Skeletal muscle satellite cell (primary cell): ENCODE measurements around the gene ENOX1.
A peak's percentile ranks its signal among the peaks of the same experiment; 100 is the strongest.

Experiments used
- H3K27me3 ChIP-seq: 2 replicates; pipeline ENCODE4 v1.7.0; 2013; ENCODE audit warnings: low read length; ENCODE audit not compliant: control insufficient read depth, insufficient read depth
- H3K36me3 ChIP-seq: 2 replicates; pipeline ENCODE4 v1.7.0; 2013; ENCODE audit warnings: mild to moderate bottlenecking, control low read depth, low read length; ENCODE audit not compliant: insufficient read depth
- H3K4me1 ChIP-seq: 2 replicates; pipeline ENCODE4 v1.7.0; 2013; ENCODE audit warnings: low read length; ENCODE audit not compliant: control insufficient read depth, insufficient read depth
- H3K4me2 ChIP-seq: 2 replicates; pipeline ENCODE4 v1.7.0; 2013; ENCODE audit warnings: mild to moderate bottlenecking, low read length
- H3K4me3 ChIP-seq: 2 replicates; pipeline ENCODE4 v1.7.0; 2013; ENCODE audit warnings: low read length
- H3K9ac ChIP-seq: 2 replicates; pipeline ENCODE4 v1.7.0; 2013; ENCODE audit warnings: mild to moderate bottlenecking, low read depth, low read length, moderate library complexity
- H3K9me3 ChIP-seq: replicated peaks from 2 replicates; pipeline ENCODE4 v1.7.0; 2013; ENCODE audit warnings: mild to moderate bottlenecking, control low read depth, low read length

The ENOX1 gene

DNA sequence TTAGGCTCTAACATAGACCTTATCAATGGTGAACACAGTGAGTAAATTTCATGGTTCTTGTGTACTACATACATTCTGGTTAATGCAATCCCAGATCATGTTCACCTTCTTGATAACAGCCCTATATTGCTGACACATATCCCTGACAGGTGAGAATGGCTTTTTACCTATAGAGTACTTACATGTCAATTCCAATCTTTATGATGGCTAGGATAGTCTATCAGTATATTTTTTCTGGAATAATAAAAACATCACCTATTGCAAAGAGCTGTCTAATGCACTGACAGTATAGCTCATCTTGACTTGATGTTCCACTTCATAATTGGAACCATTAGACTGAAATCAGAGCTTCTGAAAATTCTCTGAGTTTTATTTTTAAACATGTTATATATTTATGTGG, 199.4 kb downstream of the ENOX1 start:
- Histone ChIP-seq H3K4me3 (no peak overlapping the region), H3K9me3 (no peaks in the 10 kb centered on the region), H3K36me3 (no peaks in the 10 kb centered on the region), H3K9ac (no peak overlapping the region), H3K4me1 (no peaks in the 10 kb centered on the region), H3K27me3 (no peaks in the 10 kb centered on the region), H3K4me2 (no peak overlapping the region)

DNA sequence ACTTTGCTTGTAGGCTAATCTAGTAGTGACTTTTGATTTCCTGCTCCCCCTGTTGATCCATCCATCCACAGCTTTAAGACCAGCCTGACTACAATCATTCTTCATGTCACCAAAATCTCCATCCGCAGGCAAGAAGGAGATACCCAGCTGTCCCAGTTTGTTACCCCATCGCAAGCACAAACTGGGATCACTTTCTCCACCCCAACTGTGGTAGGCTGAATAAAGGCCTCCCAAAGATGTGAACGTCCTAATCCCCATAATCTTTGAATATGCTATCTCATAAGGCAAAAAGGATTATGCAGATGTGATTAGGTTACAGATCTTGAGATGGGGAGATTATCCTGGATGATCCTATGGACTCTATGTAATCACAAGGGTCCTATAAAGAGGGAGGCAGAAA, 202.0 kb downstream of the ENOX1 start:
- H3K36me3 ChIP-seq: no peaks in the 10 kb centered on the region
- no peak overlapping the region for H3K4me3 ChIP-seq
- H3K9me3 ChIP-seq: no peaks in the 10 kb centered on the region
- H3K4me2 ChIP-seq: no peak overlapping the region
- H3K4me1 ChIP-seq: no peaks in the 10 kb centered on the region
- no peak overlapping the region for H3K9ac ChIP-seq
- no peaks in the 10 kb centered on the region for H3K27me3 ChIP-seq

DNA sequence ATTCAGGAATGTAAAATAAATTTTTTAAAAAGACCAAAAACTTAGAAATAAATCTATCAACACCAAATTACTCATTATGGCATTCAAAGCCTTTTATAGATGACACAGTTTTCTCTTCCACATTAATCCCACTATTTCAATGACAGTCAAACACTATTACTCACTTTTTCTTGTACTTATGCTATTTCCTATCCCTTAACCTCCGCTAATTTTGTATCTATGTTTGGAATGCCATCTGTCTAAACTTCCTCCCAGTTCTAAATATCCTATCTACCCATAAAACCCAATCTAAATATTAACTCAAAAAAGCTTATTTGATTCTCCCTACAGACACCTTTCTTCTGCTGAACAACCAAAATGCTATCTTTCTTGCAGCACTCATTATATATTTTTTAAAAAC, 203.5 kb downstream of the ENOX1 start:
- no peaks in the 10 kb centered on the region for H3K4me1 ChIP-seq
- no peak overlapping the region for H3K4me2 ChIP-seq
- H3K36me3 ChIP-seq: no peaks in the 10 kb centered on the region
- H3K27me3 ChIP-seq: no peaks in the 10 kb centered on the region
- H3K4me3 ChIP-seq: no peak overlapping the region
- no peak overlapping the region for H3K9ac ChIP-seq
- no peaks in the 10 kb centered on the region for H3K9me3 ChIP-seq

DNA sequence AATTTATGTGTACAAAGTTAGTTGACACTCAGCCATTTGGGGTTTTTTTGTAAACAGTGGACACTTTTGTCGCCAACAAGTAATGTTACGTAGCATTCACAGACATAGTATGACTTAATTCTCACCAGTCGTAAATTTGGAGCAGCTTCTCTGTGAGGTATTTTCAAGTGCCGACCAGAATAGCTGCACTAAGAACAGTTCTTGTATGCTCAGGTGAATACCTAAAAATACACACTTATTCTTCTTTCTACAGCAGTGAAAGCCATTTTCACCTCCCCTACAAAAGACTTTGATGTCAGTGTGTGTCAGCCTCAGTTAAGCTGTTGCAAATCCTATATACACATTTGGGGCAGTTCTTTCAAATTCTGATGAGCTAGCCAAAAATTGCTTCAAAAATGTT, 206.5 kb downstream of the ENOX1 start:
- no peak overlapping the region for H3K4me2 ChIP-seq
- H3K9ac ChIP-seq: no peak overlapping the region

DNA sequence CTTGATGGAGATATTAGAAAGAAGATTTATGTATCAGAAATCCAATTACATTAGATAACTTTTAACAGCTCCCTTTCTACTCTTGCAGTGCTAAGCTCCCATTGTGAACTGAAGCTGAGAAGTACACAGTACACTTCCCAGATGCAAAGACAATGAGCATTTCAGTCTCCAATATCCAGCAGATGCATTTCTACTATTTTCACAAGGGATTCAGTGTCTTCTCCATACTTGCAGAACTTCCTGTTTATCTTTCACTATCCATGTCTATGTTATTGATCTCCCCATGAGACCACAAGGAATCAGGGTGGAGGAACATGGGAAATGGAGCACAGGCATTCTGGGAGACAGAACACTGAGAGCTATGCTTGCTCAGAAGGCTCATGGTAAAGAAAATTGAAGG, 207.5 kb downstream of the ENOX1 start:
- Histone ChIP-seq H3K9ac (no peak overlapping the region), H3K36me3 (no peaks in the 10 kb centered on the region), H3K27me3 (no peaks in the 10 kb centered on the region), H3K4me1 (peaks cover 5% of the 10 kb centered on the region), H3K4me3 (no peak overlapping the region), H3K9me3 (no peaks in the 10 kb centered on the region), H3K4me2 (no peak overlapping the region)

More for the DNA sequence above, 206.5 kb downstream of the ENOX1 start:
- Histone ChIP-seq H3K4me1 (no peaks in the 10 kb centered on the region), H3K27me3 (no peaks in the 10 kb centered on the region), H3K36me3 (no peaks in the 10 kb centered on the region), H3K4me3 (no peak overlapping the region), H3K9me3 (no peaks in the 10 kb centered on the region)

DNA sequence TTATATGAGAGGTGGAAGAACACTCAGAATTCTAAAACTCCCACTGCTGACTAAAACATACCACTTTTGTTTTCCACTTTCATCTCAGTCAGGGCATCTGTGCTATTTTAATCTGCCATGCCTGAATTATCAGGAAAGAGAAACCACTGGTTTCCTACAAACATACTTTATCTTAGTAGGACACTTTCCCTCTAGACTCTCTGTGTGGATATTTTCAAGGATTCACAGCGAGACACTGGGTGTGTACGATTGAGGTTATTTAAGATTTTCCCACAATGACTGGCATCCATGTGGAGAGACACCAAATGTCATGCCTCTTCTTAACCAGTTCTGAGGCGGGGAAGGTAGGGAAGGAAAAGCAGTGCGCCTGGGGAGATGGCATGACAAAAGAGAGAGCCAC, 212.2 kb downstream of the ENOX1 start:
- no peak overlapping the region for H3K9ac ChIP-seq
- no peaks in the 10 kb centered on the region for H3K36me3 ChIP-seq
- no peak overlapping the region for H3K4me3 ChIP-seq
- H3K27me3 ChIP-seq: no peaks in the 10 kb centered on the region
- H3K4me1 ChIP-seq: peaks cover 29% of the 10 kb centered on the region
- H3K4me2 ChIP-seq: no peak overlapping the region
- no peaks in the 10 kb centered on the region for H3K9me3 ChIP-seq

DNA sequence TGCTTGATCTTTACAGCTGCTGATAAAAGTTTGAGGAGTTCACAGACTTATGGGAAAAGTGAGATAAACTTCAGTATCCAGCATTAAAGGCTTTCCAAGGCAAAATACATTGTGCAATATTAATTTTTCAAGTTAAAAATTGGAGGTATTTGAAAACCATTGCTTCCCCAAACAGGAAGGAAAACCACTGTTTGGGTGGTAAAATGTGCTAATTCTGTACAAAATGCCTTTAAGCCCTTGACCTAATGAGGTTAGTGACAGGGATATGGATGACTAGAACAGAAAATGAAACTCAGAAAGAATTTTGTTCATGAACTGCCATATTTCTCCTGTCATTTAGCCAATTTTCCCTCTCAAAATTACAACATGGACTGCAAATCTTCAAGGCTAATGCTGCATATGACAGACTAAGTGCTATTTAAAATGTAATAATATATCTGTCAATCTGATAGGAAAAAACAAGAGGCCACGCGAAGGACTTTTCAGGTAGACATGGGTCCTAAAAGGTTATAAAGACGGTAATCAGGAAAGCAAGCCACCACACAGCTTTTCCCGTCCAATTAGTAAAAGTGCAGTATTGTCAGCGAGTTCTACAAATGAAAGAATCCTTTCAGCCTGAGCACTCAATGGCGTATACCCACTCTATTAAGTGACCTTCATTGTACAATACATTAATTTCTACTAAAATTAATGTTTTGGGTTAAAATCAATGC, 212.8 kb downstream of the ENOX1 start:
- Histone ChIP-seq H3K9ac (peak overlapping the region; percentile 52), H3K27me3 (no peaks in the 10 kb centered on the region), H3K4me2 (peak overlapping the region; percentile 43), H3K36me3 (no peaks in the 10 kb centered on the region), H3K4me1 (peaks cover 29% of the 10 kb centered on the region), H3K4me3 (no peak overlapping the region), H3K9me3 (no peaks in the 10 kb centered on the region)

DNA sequence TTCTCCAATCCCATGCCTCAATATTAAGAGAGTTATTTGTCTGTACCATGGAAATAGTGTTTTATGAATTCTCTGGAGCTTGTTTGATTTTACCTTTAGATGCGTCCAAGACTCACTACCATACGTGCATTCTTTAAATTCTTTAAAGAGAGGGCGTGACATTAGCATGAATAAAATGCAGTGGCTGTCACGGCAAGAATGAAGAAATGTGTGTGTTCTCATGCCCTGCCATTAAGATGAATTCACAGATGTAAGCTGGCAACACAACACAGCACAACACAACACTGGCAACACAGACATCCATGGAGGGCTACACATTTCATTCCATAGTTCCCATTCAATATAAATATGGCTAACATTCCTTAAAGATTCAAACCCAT, 213.4 kb downstream of the ENOX1 start:
- Histone ChIP-seq H3K4me1 (peaks cover 29% of the 10 kb centered on the region), H3K36me3 (no peaks in the 10 kb centered on the region), H3K9me3 (no peaks in the 10 kb centered on the region), H3K27me3 (no peaks in the 10 kb centered on the region), H3K4me2 (peak overlapping the region; percentile 43), H3K4me3 (no peak overlapping the region), H3K9ac (peak overlapping the region; percentile 52)

DNA sequence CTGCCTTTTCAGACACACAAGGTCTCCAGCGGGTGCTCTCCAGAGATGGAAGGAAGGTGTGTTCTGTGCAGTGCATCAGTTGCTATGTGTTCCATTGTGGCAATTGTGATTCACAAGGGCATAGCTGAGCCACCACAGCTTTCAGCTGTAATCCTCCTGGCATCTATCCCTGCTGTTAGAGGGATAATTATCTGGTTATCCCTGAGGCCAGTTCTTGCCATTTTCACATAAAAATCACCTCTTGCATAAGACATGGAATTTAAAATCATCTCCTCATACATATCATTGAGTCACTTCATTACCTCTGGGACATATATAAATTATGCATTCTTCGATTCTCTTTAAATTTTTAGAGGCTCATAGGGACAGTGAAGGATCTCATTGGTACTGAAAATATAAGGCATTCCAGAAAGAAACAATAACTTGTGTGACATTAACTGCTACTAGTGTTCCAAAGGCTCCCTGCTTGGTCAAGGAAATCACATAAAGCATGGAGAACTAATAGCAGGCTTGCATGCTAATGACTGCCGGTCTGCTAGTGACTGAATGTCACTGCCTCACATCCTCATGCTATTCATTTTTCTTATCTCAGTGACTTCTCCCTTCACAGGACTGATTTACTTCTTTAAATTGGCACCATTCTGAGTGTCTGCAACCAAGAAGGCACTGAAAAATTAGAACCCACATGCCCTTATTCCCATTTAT, 214.0 kb downstream of the ENOX1 start:
- H3K4me2 ChIP-seq: peak overlapping the region; percentile 43
- no peaks in the 10 kb centered on the region for H3K27me3 ChIP-seq
- peaks cover 34% of the 10 kb centered on the region for H3K4me1 ChIP-seq
- H3K9me3 ChIP-seq: no peaks in the 10 kb centered on the region
- peak overlapping the region; percentile 43 for H3K9ac ChIP-seq
- H3K36me3 ChIP-seq: no peaks in the 10 kb centered on the region
- H3K4me3 ChIP-seq: no peak overlapping the region

DNA sequence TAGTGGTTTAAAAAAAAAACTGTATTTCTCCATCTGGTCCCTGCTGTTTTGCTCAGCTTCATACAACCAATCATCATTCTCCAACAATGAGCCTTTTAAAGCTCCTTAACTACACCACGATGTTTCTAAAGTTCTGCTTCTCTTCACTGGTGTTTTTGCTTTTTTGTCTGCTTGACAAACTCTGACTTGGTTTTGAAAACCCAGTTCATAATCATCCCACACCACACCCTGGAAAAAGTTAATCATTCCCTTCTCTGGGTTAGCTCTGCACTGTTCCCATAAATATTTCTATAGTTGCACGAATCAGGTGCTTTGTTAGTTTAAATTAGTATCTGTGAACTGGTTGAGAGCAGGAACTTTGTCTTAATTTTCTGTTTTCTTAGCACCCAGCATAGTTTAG, 217.1 kb downstream of the ENOX1 start:
- Histone ChIP-seq H3K36me3 (no peaks in the 10 kb centered on the region), H3K4me1 (peaks cover 37% of the 10 kb centered on the region), H3K4me3 (no peak overlapping the region), H3K9ac (no peak overlapping the region), H3K9me3 (no peaks in the 10 kb centered on the region), H3K4me2 (no peak overlapping the region), H3K27me3 (no peaks in the 10 kb centered on the region)

DNA sequence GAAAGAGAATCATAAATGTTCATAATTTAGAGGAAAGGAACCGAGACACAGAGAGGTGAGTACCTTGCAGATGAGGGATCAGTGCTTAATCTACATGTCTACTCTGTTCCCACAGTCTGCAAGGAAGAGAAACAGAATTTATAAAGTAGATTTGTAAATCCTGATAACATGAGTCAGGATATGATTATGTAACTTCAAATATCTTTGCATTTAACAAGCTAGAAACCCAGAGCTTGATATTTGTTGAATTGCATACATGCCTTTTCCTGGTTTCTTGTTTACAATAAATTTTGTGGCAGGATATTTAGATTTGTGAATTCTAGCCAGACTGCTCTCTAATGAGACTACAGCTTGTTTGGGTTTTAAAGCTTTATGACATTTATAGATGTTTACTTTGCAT, 219.2 kb downstream of the ENOX1 start:
- Histone ChIP-seq H3K27me3 (no peaks in the 10 kb centered on the region), H3K4me2 (no peak overlapping the region), H3K9ac (no peak overlapping the region), H3K4me3 (no peak overlapping the region), H3K9me3 (no peaks in the 10 kb centered on the region), H3K4me1 (peaks cover 17% of the 10 kb centered on the region), H3K36me3 (no peaks in the 10 kb centered on the region)

DNA sequence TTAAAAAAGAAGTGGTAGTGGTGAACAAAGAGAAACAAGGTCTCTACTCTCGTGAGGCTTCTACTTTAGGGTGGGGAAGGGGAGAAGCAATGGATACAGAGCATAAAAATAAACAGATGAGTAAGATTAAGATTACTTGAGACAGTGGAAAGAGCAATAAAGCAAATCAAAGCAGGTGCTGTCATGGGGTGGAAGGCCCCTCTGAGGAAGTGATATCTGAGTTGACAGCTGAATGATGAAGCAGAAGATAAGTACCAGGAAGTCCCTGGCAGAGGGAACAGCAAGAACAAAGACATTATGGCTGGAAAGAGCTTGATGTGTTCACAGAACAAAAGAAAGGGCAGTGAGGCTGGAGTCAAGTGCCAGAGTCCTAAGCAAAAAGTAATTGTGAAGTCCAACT, 221.8 kb downstream of the ENOX1 start:
- Histone ChIP-seq H3K4me1 (peaks cover 10% of the 10 kb centered on the region), H3K9me3 (no peaks in the 10 kb centered on the region), H3K4me3 (no peak overlapping the region), H3K27me3 (no peaks in the 10 kb centered on the region), H3K4me2 (no peak overlapping the region), H3K9ac (no peak overlapping the region), H3K36me3 (no peaks in the 10 kb centered on the region)
